ENCODE results near the gene GLI3. TPM values are rescaled to one million over a fixed set of nuclear protein-coding genes. Genes with fewer than 3 reads are reported as not detected.

GLI3 gene
- total and polyA plus RNA-seq, 2 donors from 2014 or later: 0.92 to 11.1 TPM

DNA sequence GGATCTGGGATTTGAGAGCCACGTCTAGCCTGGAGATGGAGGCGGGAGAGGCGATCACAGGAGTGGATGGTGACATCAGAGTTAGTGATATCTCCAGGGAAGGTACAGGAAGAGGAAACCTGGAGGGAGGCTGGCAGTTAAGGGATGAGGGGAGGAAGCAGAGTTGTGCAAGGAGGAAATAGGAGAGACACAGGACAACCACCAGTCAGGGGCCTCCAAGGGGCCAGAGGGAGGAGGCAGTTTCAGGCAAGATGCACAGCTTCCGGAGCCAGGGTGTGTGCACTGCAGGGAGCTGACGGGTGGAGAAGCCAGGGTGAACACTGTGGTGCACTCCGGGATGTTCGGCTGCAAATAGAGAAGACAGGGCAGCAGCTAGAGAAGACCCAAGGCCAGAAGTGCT lies 141.2 kb downstream of the GLI3 start:
- intact Hi-C loops (cut with DNase I): no loop called here
- Histone ChIP-seq H3K9me3 (ENCODE audit: control insufficient read depth in 2 of 3, insufficient read depth in 1 of 3, low read length in 3 of 3) (no peaks in the 10 kb centered on the region), H3K27ac (ENCODE audit: low read depth in 2 of 2, low read length in 2 of 2) (no peak overlapping the region), H3K27me3 (ENCODE audit: control insufficient read depth, insufficient read depth, low read length) (no peaks in the 10 kb centered on the region), H3K9ac (ENCODE audit: low read length in 3 of 3) (no peak overlapping the region), H3K36me3 (ENCODE audit: control insufficient read depth in 2 of 3, insufficient read depth in 3 of 3, low read length in 3 of 3) (no peaks in the 10 kb centered on the region), H3K4me1 (ENCODE audit: control insufficient read depth in 2 of 3, insufficient read depth in 2 of 3, low read depth in 1 of 3, low read length in 3 of 3) (peaks cover under 1 to 9% (median 3%) of the 10 kb centered on the region in 3 donors), H3K4me3 (ENCODE audit: low read length in 3 of 3) (no peak overlapping the region)
- TF ChIP-seq, protein P1, sequence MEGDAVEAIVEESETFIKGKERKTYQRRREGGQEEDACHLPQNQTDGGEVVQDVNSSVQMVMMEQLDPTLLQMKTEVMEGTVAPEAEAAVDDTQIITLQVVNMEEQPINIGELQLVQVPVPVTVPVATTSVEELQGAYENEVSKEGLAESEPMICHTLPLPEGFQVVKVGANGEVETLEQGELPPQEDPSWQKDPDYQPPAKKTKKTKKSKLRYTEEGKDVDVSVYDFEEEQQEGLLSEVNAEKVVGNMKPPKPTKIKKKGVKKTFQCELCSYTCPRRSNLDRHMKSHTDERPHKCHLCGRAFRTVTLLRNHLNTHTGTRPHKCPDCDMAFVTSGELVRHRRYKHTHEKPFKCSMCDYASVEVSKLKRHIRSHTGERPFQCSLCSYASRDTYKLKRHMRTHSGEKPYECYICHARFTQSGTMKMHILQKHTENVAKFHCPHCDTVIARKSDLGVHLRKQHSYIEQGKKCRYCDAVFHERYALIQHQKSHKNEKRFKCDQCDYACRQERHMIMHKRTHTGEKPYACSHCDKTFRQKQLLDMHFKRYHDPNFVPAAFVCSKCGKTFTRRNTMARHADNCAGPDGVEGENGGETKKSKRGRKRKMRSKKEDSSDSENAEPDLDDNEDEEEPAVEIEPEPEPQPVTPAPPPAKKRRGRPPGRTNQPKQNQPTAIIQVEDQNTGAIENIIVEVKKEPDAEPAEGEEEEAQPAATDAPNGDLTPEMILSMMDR (IDR thresholded peaks at IDR 0.05; ENCODE audit: borderline replicate concordance, extremely low read depth, insufficient read depth): no peak
- no peak for DNase-seq
- no peak for FAIRE-seq

DNA sequence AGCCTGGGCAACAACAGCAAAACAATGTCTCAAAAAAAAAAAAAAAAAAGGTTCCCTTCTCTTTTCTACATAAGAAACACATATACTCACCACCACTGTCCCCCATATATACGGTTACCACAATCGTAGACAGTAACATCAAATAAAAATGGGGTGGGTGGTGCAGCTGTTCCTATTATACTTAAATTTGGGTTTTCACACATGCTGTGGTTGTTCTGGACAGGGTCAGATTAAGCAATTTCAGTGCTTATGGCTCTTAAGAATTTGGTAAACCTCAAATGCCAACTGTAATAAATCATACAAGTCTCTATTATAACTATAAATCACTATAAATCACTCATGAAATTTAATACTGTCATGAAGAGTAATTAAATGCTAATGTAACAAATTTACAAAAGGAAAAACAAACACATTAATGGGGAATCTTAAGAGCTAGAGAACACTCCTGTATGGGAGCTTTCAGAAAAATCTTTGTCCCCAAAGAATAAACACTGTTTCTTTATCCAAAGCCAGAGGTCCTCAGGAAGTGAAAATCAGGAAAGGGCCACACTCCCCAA lies 143.6 kb downstream of the GLI3 start:
- Histone ChIP-seq H3K27ac (ENCODE audit: low read depth in 2 of 2, low read length in 2 of 2) (no peak overlapping the region), H3K4me1 (ENCODE audit: control insufficient read depth in 2 of 3, insufficient read depth in 2 of 3, low read depth in 1 of 3, low read length in 3 of 3) (peaks cover 2 to 9% (median 3%) of the 10 kb centered on the region in 3 donors), H3K9me3 (ENCODE audit: control insufficient read depth in 2 of 3, insufficient read depth in 1 of 3, low read length in 3 of 3) (no peaks in the 10 kb centered on the region), H3K27me3 (ENCODE audit: control insufficient read depth, insufficient read depth, low read length) (no peaks in the 10 kb centered on the region), H3K9ac (ENCODE audit: low read length in 3 of 3) (no peak overlapping the region), H3K36me3 (ENCODE audit: control insufficient read depth in 2 of 3, insufficient read depth in 3 of 3, low read length in 3 of 3) (no peaks in the 10 kb centered on the region), H3K4me3 (ENCODE audit: low read length in 3 of 3) (no peak overlapping the region)
- intact Hi-C loops (cut with DNase I): no loop called here
- TF ChIP-seq, protein P1 (IDR thresholded peaks at IDR 0.05; ENCODE audit: borderline replicate concordance, extremely low read depth, insufficient read depth): no peak
- DNase-seq: no peak
- FAIRE-seq: no peak

DNA sequence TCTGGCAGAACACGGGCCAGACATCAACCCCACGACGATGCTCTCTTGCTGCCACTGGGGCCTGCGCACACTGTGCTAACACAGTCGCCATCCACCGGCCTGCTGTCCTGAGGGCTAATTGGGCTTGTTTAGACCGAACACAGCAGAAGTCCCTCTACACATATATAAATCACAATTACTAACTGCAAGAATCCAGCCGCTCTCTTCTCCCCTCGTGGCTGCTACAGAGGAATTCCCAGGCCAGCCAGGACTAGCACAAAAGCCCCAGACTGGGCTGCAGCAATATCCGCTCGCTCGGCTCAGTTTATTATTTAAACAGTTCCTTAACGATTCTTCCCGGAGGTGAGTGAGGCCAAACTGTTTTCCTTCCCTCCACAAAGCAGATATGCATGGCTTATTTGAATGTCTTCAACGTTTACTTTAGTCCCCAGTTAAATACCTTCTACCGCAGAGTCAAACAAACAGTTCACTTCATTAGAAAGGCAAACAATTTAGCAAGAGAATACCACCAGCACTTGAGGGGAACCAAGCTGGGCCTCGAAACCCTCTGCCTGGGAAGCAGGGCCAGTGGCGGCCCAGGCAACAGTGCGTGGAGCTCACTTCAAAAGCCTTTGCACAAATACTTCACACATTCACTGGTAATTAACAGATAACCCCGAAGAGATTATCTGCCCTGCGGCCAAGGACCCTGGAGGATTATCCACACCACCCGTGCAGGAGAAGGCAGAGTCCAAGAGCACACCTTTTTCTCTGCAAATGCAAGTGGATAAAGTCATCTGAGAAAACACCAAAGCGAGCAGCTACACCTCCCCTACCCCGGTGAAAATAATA lies 145.3 kb downstream of the GLI3 start:
- no peak overlapping the region for H3K27ac ChIP-seq (ENCODE audit: low read depth in 2 of 2, low read length in 2 of 2)
- TF ChIP-seq, protein P1 (IDR thresholded peaks at IDR 0.05; ENCODE audit: borderline replicate concordance, extremely low read depth, insufficient read depth): no peak
- H3K4me3 ChIP-seq (ENCODE audit: low read length in 3 of 3): no peak overlapping the region
- intact Hi-C loops (cut with DNase I): no loop called here
- H3K36me3 ChIP-seq (ENCODE audit: control insufficient read depth in 2 of 3, insufficient read depth in 3 of 3, low read length in 3 of 3): no peaks in the 10 kb centered on the region
- FAIRE-seq: no peak
- H3K9ac ChIP-seq (ENCODE audit: low read length in 3 of 3): no peak overlapping the region
- peak in 4 of 5 donors; percentile 77 to 95 (median 90) for DNase-seq
- no peaks in the 10 kb centered on the region for H3K9me3 ChIP-seq (ENCODE audit: control insufficient read depth in 2 of 3, insufficient read depth in 1 of 3, low read length in 3 of 3)
- H3K27me3 ChIP-seq (ENCODE audit: control insufficient read depth, insufficient read depth, low read length): no peaks in the 10 kb centered on the region
- peaks cover 2 to 9% (median 3%) of the 10 kb centered on the region in 3 donors for H3K4me1 ChIP-seq (ENCODE audit: control insufficient read depth in 2 of 3, insufficient read depth in 2 of 3, low read depth in 1 of 3, low read length in 3 of 3)

All from kidney (tissue), 14 donors.